ENCODE data around the gene INPP4B.

INPP4B gene

GRCh38 chr4:142607976-142608375 lies 238.1 kb downstream of the INPP4B start:
- no peaks in the 10 kb centered on the region for H3K79me2 ChIP-seq (ENCODE audit: low read length)
- no peaks in the 10 kb centered on the region for H3K4me1 ChIP-seq (ENCODE audit: low read length)
- H3K27me3 ChIP-seq (ENCODE audit: low read depth, low read length) = no peaks in the 10 kb centered on the region
- no peaks in the 10 kb centered on the region for H4K20me1 ChIP-seq (ENCODE audit: insufficient read depth, low read length)
- no peak overlapping the region for H2AFZ ChIP-seq (ENCODE audit: low read depth, low read length)
- H3K9ac ChIP-seq (ENCODE audit: low read length) = no peak overlapping the region
- H3K9me3 ChIP-seq (ENCODE audit: insufficient read depth, low read length) = peaks cover 10% of the 10 kb centered on the region; the same call in 1 of the 2 replicates
- TF ChIP-seq EZH2phosphoT487 (IDR thresholded peaks at IDR 0.05; ENCODE audit: low read depth) (no peak), CTCF (IDR thresholded peaks at IDR 0.05; ENCODE audit: low read depth, low read length) (no peak)
- H3K4me2 ChIP-seq (ENCODE audit: low read length) = no peak overlapping the region
- no peaks in the 10 kb centered on the region for H3K36me3 ChIP-seq (replicated peaks; ENCODE audit: low read depth, low read length)
- no peak overlapping the region for H3K4me3 ChIP-seq (ENCODE audit: low read length)
- H3K27ac ChIP-seq (ENCODE audit: low read length) = no peak overlapping the region

GRCh38 chr4:142600952-142601351 lies 245.1 kb downstream of the INPP4B start:
- no peaks in the 10 kb centered on the region for H3K4me1 ChIP-seq (ENCODE audit: low read length)
- TF ChIP-seq CTCF (IDR thresholded peaks at IDR 0.05; ENCODE audit: low read depth, low read length) (no peak), EZH2phosphoT487 (IDR thresholded peaks at IDR 0.05; ENCODE audit: low read depth) (no peak)
- no peak overlapping the region for H3K27ac ChIP-seq (ENCODE audit: low read length)
- no peak overlapping the region for H2AFZ ChIP-seq (ENCODE audit: low read depth, low read length)
- H3K36me3 ChIP-seq (replicated peaks; ENCODE audit: low read depth, low read length) = no peaks in the 10 kb centered on the region
- no peaks in the 10 kb centered on the region for H3K79me2 ChIP-seq (ENCODE audit: low read length)
- H3K4me2 ChIP-seq (ENCODE audit: low read length) = no peak overlapping the region
- no peak overlapping the region for H3K4me3 ChIP-seq (ENCODE audit: low read length)
- no peaks in the 10 kb centered on the region for H4K20me1 ChIP-seq (ENCODE audit: insufficient read depth, low read length)
- H3K27me3 ChIP-seq (ENCODE audit: low read depth, low read length) = no peaks in the 10 kb centered on the region
- H3K9me3 ChIP-seq (ENCODE audit: insufficient read depth, low read length) = peaks cover 10% of the 10 kb centered on the region; the same call in 1 of the 2 replicates
- no peak overlapping the region for H3K9ac ChIP-seq (ENCODE audit: low read length)

- Histone ChIP-seq H3K36me3 (replicated peaks; ENCODE audit: low read depth, low read length) (no peaks in the 10 kb centered on the region), H3K9ac (ENCODE audit: low read length) (no peak overlapping the region), H3K27me3 (ENCODE audit: low read depth, low read length) (no peaks in the 10 kb centered on the region), H4K20me1 (ENCODE audit: insufficient read depth, low read length) (no peaks in the 10 kb centered on the region), H3K27ac (ENCODE audit: low read length) (no peak overlapping the region), H3K79me2 (ENCODE audit: low read length) (no peaks in the 10 kb centered on the region), H3K4me3 (ENCODE audit: low read length) (no peak overlapping the region), H3K4me1 (ENCODE audit: low read length) (no peaks in the 10 kb centered on the region), H2AFZ (ENCODE audit: low read depth, low read length) (no peak overlapping the region), H3K9me3 (ENCODE audit: insufficient read depth, low read length) (no peaks in the 10 kb centered on the region), H3K4me2 (ENCODE audit: low read length) (no peak overlapping the region)
- no peak for TF ChIP-seq EZH2phosphoT487 (IDR thresholded peaks at IDR 0.05; ENCODE audit: low read depth)
- no peak for TF ChIP-seq CTCF (IDR thresholded peaks at IDR 0.05; ENCODE audit: low read depth, low read length)
Observed at GRCh38 chr4:142598132-142598531, 248.0 kb downstream of the INPP4B start.

- H3K9me3 ChIP-seq (ENCODE audit: insufficient read depth, low read length) = no peaks in the 10 kb centered on the region
- no peaks in the 10 kb centered on the region for H4K20me1 ChIP-seq (ENCODE audit: insufficient read depth, low read length)
- no peak overlapping the region for H2AFZ ChIP-seq (ENCODE audit: low read depth, low read length)
- no peaks in the 10 kb centered on the region for H3K27me3 ChIP-seq (ENCODE audit: low read depth, low read length)
- H3K4me3 ChIP-seq (ENCODE audit: low read length) = no peak overlapping the region
- no peaks in the 10 kb centered on the region for H3K4me1 ChIP-seq (ENCODE audit: low read length)
- H3K4me2 ChIP-seq (ENCODE audit: low read length) = no peak overlapping the region
- H3K9ac ChIP-seq (ENCODE audit: low read length) = no peak overlapping the region
- TF ChIP-seq CTCF (IDR thresholded peaks at IDR 0.05; ENCODE audit: low read depth, low read length) = no peak
- H3K36me3 ChIP-seq (replicated peaks; ENCODE audit: low read depth, low read length) = no peaks in the 10 kb centered on the region
- no peak overlapping the region for H3K27ac ChIP-seq (ENCODE audit: low read length)
- H3K79me2 ChIP-seq (ENCODE audit: low read length) = no peaks in the 10 kb centered on the region
Observed at GRCh38 chr4:142596595-142596994, 249.5 kb downstream of the INPP4B start.
